Activated CD8-positive, alpha-beta memory T cell treated with anti-CD3 and anti-CD28 coated beads, Interleukin-2, amount 50 U/mL, for 48 hours (primary cell): ENCODE results near the gene FOXK1.
"Not testable (repeated sequence)": the region's sequence is repeated elsewhere in the genome, so short reads cannot be mapped to it uniquely, and the experiment has no call there.

ENCODE experiments used
- DNase-seq: peaks from one replicate; pipeline ENCODE4 v3.0.0-alpha.2; 2020

The FOXK1 gene

GRCh38 chr7:4787947-4788626, 106.0 kb downstream of the FOXK1 start:
- no peak for DNase-seq

- no peak for DNase-seq
These were observed 106.6 kb downstream of the FOXK1 start for GRCh38 chr7:4788627-4789189.

DNA sequence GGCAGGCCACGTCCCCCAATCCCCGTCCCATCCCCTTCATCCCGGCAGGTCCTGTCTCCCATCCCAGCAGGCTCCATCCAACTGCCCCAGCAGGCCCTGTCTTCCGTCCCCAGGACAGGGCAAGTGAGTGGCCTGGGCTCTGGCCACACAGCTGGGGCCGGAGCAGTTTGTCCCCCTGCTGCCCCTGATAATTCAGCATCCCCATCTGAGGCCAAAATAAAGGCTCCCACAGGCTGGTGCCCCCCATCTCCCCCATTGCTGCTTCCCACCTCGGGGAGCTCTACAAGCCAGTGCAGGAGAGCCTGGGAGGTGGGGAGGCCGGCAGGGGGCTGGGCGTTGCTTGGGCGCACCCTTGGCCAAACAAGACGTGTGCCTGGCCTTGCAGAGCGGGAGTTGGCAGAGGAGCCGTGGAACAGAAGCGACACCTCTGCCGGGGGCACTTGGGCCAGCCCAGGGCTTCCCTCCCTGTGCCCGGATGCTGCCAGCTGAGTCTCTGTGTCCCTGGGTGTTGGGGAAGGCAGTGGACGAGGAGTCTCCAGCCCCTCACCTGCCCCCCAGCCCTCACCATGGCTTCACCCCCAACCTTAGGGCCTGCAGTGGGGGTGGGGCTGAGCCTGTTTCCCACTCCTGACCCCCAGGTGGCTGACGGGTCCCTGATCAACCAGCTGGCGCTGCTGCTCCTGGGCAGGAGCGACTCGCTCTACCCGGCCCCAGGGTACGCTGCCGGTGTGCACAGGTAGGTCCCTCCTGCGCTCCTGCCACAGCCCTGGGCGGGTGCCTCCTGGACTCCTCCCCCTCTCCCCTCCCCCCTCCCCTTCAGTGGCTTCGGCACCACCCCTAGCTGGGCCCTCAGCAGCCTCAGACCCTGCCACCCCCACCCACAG, 107.3 kb downstream of the FOXK1 start:
- DNase-seq: no peak

- no peak for DNase-seq
These were observed 108.0 kb downstream of the FOXK1 start for GRCh38 chr7:4790078-4790465.

- DNase-seq: no peak
These were observed 108.5 kb downstream of the FOXK1 start for GRCh38 chr7:4790516-4790991.

GRCh38 chr7:4791101-4791737, 109.1 kb downstream of the FOXK1 start:
- no peak for DNase-seq

DNA sequence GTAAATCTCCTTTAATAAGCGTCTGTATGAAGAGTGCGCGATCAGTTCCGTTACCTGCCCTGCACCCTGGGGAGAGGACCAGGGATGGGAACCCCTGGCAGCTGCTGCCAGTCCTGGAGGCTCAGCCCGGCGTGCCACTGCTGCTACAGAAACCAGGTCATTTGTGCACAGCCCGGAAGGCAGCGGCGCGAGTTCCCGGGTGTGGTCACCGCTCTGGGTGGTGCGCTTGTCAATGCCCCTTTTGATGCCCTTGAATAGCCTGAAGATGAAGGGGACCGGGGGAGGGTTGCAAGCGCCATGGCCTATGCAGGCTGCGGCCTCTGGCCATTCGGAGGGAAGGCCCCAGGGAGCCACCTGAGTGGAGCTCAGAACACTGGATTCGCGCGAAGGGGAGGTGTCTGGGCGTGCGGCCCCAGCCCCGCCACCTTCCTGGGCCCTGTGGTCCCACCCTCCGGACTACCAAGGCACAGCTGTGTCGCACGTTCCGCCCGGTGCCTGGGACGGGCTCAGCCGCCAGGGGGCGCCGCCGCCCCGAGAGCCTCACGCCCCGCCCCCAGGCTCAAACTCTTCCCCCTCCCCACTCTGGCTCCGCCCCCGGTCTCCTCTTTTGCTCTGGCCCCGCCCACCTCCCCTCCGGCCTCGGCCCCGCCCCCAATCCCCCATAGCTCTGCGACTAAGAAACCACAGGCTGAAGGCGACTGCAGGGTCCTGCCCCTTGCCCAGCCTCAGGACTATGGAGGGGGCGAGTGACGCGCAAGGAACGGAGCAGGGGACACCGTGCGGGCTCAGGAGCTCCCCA, 109.8 kb downstream of the FOXK1 start:
- peak; percentile 93 for DNase-seq

- peak; percentile 65 for DNase-seq
These were observed 110.5 kb downstream of the FOXK1 start for GRCh38 chr7:4792537-4793126.

GRCh38 chr7:4793385-4793993, 111.4 kb downstream of the FOXK1 start:
- DNase-seq: not testable (repeated sequence)

GRCh38 chr7:4794171-4794570, 112.1 kb downstream of the FOXK1 start:
- not testable (repeated sequence) for DNase-seq

GRCh38 chr7:4794591-4795350, 112.7 kb downstream of the FOXK1 start:
- no peak for DNase-seq

DNA sequence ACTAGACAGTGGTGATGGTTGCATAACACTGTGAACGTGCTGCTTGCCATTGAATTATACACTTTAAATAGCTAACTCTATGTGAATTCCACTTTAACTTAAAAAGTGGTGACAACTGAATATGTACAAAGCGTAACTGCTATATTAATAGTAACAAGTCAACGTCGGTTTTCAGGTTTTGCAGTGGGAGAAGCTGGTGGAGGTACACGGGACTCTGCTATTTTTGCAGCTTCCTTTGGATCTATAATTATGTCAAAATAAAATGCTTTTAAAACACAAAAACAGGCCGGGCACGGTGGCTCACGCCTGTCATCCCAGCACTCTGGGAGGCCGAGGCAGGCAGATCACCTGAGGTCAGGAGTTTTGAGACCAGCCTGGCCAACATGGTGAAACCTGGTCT, 114.4 kb downstream of the FOXK1 start:
- no peak for DNase-seq

GRCh38 chr7:4797858-4798705, 116.0 kb downstream of the FOXK1 start:
- DNase-seq: peak; percentile 91

GRCh38 chr7:4798706-4799235, 116.7 kb downstream of the FOXK1 start:
- no peak for DNase-seq

DNA sequence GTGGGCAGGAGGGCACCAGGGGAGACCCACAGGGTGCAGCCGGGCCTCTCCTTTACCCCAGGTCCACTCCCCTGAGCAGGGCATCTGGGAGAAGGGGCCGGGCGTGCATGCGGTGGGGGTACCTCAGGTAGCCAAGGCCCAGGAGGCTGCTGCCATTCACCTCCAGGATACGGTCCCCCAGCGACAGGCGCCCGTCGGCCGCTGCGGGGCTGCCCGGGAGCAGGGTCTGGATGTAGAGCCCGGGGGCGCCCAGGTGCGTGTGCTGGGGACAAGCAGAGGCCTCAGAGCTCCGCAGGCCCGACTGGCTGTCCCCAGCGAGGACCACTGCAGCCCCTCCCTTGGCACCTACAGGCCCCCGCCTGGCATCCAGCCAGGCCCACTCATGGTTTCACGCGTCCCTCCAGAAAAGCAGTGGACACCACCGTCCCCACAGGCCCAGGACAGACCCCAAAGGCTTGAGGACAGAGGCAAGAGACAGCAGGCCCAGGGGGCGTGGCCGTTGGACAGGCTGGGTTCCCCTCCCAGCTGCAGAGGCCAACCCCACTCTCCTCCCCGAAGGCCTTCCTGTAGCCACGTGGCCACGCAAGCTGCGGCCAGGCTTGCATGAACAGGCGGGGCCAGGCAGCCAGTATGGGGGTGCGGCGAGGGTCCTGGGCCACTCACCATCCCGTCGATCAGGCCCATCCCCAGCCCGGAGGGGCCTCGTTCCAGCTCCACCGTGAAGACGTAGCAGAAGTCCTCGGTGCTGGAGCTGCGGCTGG, 117.6 kb downstream of the FOXK1 start:
- no peak for DNase-seq

DNA sequence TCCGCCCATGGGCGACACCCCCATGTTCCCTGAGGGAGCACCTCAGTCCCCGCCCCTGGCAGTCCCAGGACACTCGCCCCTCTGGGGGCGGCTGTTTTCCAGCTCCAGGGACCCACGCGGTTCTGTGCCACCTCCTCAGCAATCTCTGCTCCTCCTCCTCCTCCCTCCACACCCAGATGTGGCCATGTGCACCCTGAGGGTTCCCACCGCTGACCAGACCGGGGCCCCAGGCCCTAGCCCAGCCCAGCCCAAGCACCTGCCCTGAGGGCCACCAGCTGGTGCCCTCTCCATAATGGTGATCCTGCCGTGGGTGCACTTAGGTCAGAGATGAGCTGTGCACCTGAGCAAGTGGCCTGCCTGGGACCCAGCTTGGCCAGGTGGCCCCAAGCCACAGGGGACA, 118.4 kb downstream of the FOXK1 start:
- DNase-seq: no peak

DNA sequence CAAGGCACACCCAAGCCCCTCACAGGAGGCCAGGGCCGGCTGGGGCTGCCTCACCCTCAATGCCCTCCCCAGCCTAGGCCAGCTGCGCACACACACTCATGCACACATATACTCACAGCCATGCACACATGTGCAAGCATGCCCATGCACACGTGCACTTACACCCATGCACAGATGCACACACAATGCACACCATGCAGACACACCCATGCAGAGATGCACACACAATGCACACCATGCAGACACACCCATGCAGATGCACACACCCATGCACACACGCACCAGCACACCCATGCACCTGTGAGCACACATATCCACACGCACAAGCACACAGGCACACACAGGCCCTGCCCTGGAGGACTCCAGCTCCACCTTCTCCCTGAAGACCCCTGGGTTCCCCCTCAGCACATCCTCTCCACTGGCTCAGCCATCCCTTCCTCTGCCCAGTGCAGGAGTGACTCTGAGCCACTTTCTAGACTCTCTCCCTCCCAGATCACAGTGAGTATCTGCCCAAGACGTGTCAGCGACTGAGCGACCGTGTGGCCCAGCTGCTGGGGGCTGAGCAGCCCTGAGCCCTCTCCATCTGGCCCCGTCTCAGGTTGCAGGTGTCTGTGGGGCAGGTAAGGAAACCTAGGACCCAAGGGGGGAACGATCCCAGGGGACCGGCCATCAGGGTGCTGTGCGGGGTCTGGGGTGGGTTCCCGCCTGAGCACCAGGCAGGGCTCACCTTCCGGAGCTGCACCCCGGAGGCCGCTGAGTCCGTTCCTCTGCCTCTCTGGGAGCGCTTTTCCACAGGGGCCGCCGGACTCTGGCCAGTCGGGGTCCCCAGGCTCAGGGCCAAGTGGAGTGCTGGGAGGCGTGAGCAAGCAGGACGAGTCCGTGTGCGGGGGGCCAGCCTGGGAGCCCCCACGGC, 119.1 kb downstream of the FOXK1 start:
- DNase-seq: no peak

GRCh38 chr7:4801839-4802231, 119.7 kb downstream of the FOXK1 start:
- DNase-seq: no peak
